Tongue (tissue), 2 donors: ENCODE results near the gene SHISAL2B. TPM values are rescaled to one million over a fixed set of nuclear protein-coding genes. Genes with fewer than 3 reads are reported as not detected.
"Not testable (repeated sequence)": the region's sequence is repeated elsewhere in the genome, so short reads cannot be mapped to it uniquely, and the experiment has no call there.

Experiments
- DNase-seq: peaks from one replicate; pipeline ENCODE4 v3.0.0-alpha.2; 2015
- total RNA-seq: library from RNA; depleted of rRNA; stranded (reverse); fragments of >200 nt; gene quantifications from one replicate; pipeline ENCODE4 v1.2.3, GENCODE V29; 2014

The SHISAL2B gene
- total RNA-seq, 1 donor from 2014 or later = not detected

GRCh38 chr5:64700765-64701164 lies 10.5 kb downstream of the SHISAL2B start:
- DNase-seq = no peak

GRCh38 chr5:64706074-64706473 lies 15.8 kb downstream of the SHISAL2B start:
- DNase-seq = not testable (repeated sequence)

- DNase-seq = no peak
Measured at GRCh38 chr5:64707191-64707590, 16.9 kb downstream of the SHISAL2B start.

GRCh38 chr5:64714495-64714894 lies 24.2 kb downstream of the SHISAL2B start:
- not testable (repeated sequence) for DNase-seq

- no peak for DNase-seq
Measured at GRCh38 chr5:64722588-64722987, 32.3 kb downstream of the SHISAL2B start.

- no peak for DNase-seq
Measured at GRCh38 chr5:64727150-64727549, 36.8 kb downstream of the SHISAL2B start.

- DNase-seq = no peak
Measured at GRCh38 chr5:64742411-64742810, 52.1 kb downstream of the SHISAL2B start.

GRCh38 chr5:64742821-64743220 lies 52.5 kb downstream of the SHISAL2B start:
- no peak for DNase-seq

- DNase-seq = no peak
Measured at GRCh38 chr5:64744914-64745313, 54.6 kb downstream of the SHISAL2B start.

GRCh38 chr5:64746446-64746845 lies 56.1 kb downstream of the SHISAL2B start:
- no peak for DNase-seq

GRCh38 chr5:64749385-64749784 lies 59.1 kb downstream of the SHISAL2B start:
- no peak for DNase-seq

- DNase-seq = no peak
Measured at GRCh38 chr5:64754066-64754465, 63.8 kb downstream of the SHISAL2B start.

GRCh38 chr5:64758901-64759300 lies 68.6 kb downstream of the SHISAL2B start:
- no peak for DNase-seq

- DNase-seq = no peak
Measured at GRCh38 chr5:64759960-64760660, 69.8 kb downstream of the SHISAL2B start.

GRCh38 chr5:64763948-64764503 lies 73.7 kb downstream of the SHISAL2B start:
- DNase-seq = no peak

GRCh38 chr5:64765804-64766504 lies 75.7 kb downstream of the SHISAL2B start:
- no peak for DNase-seq

GRCh38 chr5:64766941-64767340 lies 76.6 kb downstream of the SHISAL2B start:
- DNase-seq = no peak

Other genes with a start within 250 kb of the SHISAL2B start
- gene RGS7BP, start 184.5 kb upstream of the SHISAL2B start, total RNA-seq = 2.2 TPM
- 19.1 TPM for gene SREK1IP1, start 78.2 kb downstream of the SHISAL2B start, total RNA-seq
- 22.6 TPM for gene CWC27, start 78.4 kb downstream of the SHISAL2B start, total RNA-seq